GM18520 (cell line): ENCODE measurements around the gene ZMYND8.
"Not testable (repeated sequence)": the region's sequence is repeated elsewhere in the genome, so short reads cannot be mapped to it uniquely, and the experiment has no call there.

Source experiments
- ATAC-seq: cut with Tn5 transposase; IDR thresholded peaks from one replicate; pipeline ENCODE4 v1.9.1; 2021; ENCODE audit not compliant: unreplicated experiment

ZMYND8 gene

DNA sequence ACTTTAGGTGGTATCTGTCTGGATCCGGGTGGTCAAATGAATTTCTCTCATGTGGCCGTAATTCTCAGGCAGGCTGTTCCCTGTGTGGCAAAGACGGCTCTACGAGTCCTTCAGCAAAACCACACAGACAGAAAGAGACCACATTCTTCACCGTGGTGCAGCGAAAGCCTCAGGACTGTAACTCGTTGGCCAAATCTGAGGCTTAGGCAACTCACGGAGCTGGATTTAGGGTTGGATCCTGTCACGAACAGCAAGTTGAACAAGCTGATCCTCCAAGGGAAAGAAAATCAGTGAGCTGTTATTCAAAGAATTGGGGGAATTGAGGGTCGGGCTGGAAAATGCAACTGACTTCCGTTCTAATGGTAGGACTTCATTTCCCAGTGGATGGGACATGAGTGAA, 167.4 kb downstream of the ZMYND8 start:
- no peak for ATAC-seq

DNA sequence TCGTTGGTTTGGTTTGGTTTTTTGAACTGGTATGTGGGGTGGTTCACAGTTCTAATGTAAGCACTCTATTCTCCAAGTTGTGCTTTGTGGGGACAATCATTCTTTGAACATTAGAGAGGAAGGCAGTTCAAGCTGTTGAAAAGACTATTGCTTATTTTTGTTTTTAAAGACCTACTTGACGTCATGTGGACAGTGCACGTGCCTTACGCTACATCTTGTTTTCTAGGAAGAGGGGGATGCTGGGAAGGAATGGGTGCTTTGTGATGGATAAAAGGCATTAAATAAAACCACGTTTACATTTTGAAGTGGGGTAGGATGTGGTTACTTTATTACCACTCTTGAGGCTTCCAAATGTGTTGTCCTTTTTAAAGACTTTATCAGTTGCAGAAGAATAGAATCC, 168.0 kb downstream of the ZMYND8 start:
- ATAC-seq = no peak

DNA sequence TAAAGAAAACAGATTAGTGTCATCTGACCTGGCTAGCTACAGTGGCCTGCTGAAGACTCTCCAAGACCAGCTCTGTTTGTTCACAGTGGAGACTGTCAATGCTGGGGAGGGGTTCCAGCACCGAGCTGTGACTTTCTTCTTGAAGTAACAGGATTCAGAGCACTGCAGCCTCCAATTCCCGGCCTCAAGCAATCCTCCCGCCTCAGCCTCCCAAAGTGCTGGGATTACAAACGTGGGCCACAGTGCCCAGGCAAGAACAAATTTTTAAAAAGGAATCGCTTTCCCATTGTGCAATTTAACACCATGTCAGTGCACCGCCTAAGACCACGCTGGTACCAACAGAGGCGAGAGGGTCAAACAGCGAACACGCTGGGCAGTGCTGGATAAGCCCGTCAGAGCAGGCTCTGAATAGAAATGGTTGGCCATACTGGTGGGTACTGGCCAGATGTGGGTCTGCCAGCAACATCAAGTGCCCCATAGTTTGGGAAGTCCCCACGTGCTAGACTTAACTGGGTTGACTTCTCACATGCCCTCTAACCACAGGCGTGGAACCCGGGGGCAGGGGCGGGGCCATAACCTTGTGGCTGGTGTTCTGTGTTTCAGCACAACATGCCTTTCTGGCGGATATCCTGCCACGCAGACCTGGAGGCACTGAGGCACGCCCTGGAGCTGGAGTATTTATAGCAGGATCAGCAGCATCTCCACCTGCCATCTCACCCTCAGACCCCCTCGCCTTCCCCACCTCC, 168.9 kb downstream of the ZMYND8 start:
- ATAC-seq = no peak

DNA sequence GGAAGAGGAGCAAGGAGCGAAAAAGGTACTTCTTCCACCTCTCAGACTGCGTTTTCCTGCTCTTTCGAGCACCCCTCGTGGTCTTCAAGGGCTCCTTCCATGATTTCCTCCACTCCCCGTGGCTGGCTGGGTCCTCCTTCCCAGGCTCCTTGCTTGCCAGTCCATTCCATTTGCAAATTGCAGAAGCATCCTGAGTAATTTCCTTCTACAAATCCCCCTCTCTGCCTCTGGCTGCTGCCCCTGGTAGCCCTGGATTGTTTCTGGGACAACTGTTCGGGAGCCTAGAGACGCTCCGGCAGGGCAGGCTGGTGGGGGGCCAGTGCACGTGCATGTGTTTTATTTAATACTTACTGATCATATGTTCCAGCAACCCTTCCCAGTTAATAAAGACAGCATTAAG, 173.1 kb downstream of the ZMYND8 start:
- ATAC-seq = no peak

DNA sequence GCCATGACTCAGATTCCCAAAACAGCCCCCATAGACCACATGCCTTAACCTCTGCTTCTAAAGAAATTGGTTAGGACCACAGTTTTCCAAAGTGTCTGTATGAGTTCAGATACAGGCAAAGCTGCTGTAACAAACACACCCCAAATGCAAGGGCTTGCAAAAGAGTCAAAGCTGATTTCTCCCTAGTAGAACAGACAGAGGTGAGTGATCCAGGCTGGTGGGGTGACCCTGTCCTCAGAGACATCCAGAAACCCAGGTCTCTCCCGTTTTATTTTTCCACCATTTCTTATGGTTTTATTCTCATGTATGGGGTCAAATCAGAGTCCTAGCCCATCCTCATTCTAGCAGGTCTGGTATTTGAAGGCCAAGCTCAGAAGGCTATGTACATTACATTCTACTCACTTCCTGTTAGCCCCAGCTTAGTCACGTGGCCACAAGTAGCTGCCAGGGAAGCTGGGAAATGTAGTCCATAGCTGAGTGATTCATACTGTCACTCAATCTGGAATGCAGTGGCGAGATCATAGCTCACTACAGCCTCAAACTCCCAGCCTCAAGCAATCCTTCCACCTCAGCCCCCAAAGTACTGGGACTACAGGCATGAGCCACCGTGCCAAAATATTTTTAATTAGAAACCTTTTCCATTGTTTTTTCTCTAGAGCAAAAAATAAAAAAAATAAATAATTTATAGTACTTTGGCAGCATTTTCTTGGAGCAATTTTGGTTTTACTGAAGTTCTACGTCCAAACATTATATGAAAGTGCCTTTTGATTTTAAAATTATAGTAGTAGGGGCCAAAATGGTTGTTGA, 175.2 kb downstream of the ZMYND8 start:
- no peak for ATAC-seq

DNA sequence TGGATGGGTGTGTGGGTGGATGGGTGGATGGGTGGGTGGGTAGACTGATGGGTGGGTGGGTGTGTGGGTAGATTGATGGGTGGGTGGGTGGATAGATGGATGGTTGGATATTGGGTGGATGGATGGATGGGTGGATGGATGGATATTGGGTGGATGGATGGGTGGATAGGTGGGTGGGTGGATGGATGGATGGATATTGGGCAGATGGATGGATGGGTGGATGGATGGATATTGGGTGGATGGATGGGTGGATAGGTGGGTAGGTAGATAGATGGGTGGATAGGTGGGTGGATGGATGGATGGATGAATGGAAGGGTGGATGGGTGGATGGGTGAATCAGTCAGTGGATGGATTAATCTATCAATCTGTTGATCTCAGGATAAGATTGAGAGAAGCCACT, 177.2 kb downstream of the ZMYND8 start:
- no peak for ATAC-seq

DNA sequence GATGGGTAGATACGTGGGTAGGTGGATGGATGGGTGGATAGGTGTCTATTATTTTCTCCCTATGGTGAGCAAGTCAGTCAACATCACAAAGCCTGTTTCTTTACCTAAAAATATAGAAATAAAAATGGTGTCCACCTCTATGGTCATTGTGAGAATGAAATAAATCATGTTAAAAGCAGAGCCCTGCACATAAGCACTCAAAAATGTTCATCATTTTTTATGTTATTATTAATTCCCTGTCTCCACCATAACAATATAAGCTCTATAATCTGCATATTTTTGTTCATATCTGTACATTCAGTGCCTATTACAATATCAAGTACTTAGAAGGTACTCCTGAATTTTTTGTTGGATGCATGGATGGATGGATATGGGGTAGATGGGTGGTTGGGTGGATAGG, 177.6 kb downstream of the ZMYND8 start:
- no peak for ATAC-seq

DNA sequence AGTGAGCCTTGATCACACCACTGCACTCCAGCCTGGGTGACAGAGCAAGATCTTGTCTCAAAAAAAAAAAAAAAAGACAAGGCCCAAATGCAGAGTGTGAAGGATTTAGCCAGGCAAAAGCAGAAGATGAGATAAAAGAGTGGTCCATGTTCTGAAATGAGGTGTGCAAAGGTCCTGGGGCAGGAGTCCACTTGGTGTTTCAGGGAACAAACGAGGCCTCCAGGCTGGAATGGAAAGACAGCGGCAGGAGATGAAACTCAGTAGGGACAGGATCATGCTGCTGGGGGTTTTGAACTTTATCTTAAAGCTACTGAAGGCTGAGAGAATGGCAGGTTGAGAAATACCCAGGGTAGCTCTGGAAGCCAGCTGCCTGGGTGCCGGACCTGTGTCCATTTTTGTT, 178.2 kb downstream of the ZMYND8 start:
- ATAC-seq = no peak

DNA sequence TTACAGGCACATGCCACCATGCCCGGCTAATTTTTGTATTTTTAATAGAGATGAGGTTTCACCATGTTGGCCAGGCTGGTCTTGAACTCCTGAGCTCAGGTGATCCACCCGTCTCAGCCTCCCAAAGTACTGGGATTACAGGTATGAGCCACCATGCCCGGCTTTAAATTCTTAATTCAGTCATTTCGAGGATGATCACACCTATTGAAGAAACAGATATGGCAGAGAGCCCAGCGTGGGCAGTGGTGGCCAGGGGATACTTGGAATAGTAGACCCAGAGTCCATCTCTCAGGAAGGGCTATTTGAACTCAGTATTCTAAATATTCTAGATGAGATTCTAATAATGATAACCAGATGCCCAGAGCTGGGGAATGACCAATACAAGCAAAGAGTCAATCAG, 180.3 kb downstream of the ZMYND8 start:
- ATAC-seq = not testable (repeated sequence)

DNA sequence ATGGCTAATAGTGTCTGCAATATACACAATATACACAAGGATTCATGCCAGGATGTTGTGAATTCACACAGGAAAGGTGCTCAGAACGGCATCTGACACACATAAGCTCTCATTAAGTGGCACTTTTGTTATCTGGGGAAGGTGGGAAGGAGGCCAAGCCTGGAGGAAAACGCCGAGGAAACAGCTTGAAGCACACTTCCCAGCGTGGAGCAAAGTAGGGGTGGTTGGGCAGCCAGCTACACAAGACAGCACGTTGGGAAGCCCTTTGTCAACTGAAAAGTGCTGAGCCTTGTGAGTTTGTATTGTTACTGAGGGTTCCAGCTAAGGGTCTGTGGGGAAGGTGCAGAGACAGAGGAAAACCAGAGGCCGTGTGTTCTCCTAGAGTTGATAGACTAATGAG, 181.0 kb downstream of the ZMYND8 start:
- no peak for ATAC-seq

DNA sequence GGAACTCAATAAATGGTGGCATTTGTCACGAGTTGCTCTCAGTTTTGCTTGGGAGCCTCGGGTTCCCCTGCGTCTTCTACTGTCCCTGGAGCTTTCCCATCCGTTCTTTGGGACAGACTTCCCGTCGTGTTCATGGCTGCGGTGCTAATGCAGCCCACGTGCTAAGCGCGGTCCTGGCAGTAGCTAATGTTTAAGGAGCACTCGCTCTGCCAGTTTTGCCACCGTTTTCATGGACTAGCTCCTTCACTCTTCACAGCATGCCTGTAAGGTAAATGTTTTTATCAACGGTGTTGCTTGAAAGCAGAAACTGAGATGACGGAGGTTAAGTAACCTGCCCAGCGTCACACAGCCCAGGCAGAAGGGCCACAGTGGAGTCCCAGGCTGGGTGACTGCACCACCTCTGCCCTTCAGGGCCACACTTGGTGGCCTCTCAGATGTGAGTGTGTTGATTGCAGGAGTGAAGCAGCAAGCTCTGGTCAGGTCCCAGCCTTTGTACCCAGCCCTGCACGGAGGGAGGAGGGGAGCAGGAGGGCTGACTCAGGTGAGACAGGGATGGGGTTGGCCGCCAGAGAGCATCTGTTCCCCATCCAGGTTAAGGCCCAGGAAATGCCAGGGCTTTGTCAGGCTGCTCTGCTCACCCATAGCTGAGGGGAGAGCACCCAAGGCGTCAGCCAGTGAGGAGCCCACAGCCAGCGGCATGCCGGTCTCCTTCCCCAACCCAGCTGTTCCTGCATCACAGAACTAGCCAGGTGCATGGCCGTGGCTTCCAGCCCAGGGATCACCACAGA, 181.8 kb downstream of the ZMYND8 start:
- ATAC-seq = no peak

DNA sequence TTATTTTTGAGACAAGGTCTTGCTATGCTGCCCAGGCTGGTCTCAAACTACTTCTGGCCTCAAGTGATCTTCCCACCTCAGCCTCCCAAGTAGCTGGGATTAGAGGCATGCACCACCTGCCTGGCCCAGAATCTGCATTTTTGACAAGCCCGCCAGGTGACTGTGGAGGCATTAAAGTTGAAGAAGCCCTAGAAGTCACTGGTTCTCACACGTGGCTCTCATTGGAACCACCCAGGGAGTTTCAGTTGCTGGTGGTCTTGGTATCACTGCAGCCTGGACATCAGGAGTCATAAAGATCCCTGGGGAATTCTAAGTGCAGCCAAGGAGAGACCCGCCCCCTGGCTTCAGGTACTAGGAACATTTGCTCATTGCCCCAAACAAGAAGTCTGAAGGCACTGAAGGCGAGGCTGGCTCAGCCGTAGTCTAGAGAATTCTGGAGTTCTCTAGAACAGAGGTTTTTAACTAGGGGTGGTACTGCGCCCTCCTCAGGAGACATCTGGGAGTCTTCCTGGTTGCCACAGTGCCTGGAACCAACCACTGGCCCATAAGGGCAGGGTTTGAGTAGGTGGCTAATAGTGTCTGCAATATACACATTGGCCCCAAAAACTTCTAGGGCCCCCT, 182.8 kb downstream of the ZMYND8 start:
- ATAC-seq = no peak

DNA sequence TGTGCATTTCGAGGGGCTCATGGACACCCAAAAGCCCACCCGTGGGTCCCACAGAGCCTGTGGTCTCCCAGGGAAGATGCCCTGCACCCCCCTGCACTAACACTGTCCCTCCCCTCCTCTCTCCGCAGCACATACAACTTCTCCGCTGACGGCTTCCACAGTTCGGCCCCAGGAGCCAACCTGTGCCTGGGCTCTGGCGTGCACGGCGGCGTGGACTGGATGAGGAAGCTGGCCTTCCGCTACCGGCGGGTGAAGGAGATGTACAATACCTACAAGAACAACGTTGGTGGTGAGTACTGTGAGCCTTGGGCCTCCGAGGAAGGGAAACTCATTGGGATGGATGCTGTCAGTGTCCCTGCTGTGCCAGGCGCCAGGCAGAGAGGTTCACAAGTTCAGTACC, 183.9 kb downstream of the ZMYND8 start:
- ATAC-seq = no peak

DNA sequence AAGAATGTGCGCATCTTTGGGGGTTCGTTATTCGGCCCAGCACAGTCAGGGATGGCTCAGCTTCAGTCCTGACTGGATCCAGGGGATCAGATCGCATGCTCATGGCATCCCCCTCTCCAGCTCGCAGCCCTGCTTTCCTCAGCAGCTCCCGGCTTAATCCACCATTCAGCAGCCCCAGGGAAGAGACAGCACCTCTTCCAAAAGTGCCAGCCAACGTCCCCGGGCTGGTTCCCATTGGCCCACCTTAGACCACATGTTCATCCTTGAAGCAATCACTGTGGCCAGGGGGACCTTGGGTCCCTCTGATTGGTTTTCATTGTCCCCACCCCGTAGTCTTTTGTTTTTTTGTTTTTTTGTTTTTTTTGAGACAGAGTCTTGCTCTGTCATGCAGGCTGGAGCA, 188.7 kb downstream of the ZMYND8 start:
- no peak for ATAC-seq

DNA sequence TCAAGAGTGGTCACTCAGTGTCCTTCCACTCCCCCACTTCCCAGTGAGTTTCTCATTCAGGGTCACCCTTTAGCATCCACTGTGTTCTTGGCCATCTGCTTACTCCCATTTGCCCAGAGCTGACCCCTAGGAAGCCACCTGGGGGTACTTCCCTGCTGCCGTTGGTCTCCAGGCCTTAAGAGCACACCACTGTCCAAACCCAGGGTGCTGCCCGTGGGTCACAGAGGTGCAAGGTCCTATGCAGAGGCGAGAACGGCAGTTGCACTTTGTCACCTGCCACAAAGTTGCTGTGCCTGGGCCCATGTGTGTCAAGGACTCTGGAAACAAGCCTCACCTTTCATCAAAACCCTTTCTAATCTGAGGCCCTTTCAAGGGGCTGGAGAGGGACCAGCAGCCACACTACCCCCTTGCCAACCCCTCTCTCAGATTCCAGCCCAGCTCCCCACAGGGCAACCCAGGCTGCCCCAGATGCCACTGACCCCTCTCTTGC, 191.1 kb downstream of the ZMYND8 start:
- ATAC-seq = no peak

DNA sequence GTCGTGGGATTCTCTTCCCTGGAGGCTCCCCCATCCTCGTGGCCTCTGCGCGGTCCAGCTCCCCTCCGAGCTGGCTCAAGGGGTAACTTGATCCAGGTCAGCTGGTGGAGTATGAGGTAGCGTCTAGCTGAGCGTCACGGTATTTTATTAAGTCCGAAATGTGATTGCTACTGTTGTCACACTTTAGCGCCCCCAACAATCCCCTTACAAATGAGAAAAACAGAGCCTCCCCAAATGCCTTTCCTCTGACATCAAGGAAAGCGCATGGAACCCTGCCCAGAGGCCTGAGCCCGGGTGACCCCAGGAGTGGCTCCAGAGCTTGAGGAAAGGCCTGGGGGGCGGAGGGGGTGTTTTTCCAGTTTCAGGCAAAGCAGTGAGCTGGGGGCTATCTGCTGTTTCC, 192.4 kb downstream of the ZMYND8 start:
- ATAC-seq = no peak

DNA sequence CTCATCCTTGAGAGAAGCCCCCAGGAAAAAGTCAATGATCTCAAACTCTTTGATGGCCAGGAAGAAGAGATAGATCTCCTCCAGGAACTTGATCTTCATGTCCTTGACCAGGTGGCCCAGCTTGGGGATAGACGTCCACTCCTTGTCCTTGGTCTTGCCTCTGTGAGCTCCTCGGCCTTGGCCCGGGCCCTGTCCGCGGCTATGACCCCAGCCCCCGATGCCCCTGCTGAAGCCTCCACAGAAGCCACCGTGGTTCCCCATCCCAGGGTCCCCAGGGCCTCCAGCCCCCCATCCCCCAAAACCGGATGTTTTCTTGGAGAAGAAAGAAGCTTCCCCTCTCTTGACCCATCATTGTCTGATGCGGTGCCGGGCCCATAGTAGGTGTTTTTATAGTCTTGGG, 195.1 kb downstream of the ZMYND8 start:
- no peak for ATAC-seq

DNA sequence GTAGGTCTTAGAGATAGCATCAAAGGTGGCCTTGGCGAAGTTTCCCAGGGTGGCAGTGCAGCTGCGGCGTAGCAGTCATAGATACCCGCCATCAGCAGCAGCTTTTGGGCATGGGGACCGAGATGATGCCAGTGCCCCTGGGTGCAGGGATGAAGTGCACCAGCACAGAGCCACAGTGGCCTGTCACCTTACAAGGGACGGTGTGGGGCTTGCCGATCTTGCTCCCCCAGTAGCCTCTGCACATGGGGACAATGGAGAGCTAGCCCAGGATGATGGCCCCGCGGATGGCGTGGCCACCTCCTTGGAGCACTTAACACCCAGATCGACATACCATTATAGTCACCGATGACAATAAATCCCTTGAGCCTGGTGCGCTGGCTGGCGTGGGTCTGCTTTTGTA, 195.5 kb downstream of the ZMYND8 start:
- ATAC-seq = no peak

DNA sequence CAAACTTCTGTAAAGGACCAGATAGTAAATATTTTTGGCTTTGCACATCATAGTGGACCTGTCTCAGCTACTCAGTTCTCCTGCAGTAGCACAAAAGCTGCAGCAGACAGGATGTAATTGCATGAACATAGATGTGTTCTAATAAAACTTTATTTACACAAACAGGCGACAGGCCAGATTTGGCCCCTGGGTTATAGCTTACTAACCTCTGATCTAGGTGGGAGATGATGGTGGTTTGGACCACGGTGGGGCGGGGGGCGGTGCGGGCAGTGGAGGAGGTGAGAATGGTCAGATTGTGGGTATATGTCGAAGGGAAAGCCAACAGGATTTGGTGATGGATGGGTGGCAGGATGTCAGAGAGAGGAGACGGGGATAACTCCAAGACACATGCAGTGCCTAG, 196.3 kb downstream of the ZMYND8 start:
- no peak for ATAC-seq
